Measurements from ENCODE around the gene TMEM259.
"Not testable (repeated sequence)": the region's sequence is repeated elsewhere in the genome, so short reads cannot be mapped to it uniquely, and the experiment has no call there.

The TMEM259 gene

DNA sequence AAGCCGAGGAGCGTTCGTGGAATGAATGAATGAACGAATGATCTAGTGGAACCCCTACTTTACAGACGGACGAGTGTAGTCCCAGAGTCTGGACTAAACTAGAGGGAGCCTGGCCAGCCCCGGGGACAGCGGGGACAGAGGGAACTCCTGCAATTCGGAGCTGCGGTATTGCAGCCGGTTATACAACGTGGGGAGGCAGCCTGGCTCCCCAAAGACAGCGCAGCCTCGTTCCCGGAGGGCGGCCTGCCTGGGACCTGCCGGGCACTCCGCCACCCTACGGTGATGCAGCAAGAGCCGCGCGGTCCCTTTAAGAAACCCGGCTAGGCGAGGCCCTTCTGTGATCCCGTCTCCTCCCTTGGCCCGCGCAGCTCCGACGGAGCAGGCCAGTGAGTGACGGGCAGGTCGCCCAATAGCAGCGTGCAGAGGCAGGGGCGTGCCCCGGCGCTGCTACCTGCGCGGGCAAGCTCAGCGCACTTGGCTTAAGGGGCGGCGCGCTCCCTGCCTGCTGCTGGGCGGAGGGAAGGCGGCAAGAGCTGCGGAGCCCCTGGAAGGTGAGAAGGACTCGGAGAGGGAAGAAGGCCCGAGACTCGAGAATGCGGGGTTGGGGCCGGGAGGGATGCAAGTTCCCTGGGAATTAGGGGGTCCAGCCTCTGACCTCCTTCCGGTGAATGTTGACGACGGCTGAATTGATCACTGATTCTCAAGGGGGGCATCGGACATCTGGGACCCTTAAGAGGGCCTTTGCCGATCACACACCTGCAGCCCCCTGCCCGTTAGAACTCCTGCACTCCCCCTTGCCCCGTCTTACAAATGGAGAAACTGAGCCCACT, 18.9 kb upstream of the TMEM259 start, which contains the start of gene ABCA7:
TSS of gene ABCA7 (plus strand) at position 462 of the 830 bp plus-strand sequence. CDS start 1,255 bp downstream, outside the sequence.
- peak; percentile 98 for DNase-seq (ENCODE audit: low spot score)

DNA sequence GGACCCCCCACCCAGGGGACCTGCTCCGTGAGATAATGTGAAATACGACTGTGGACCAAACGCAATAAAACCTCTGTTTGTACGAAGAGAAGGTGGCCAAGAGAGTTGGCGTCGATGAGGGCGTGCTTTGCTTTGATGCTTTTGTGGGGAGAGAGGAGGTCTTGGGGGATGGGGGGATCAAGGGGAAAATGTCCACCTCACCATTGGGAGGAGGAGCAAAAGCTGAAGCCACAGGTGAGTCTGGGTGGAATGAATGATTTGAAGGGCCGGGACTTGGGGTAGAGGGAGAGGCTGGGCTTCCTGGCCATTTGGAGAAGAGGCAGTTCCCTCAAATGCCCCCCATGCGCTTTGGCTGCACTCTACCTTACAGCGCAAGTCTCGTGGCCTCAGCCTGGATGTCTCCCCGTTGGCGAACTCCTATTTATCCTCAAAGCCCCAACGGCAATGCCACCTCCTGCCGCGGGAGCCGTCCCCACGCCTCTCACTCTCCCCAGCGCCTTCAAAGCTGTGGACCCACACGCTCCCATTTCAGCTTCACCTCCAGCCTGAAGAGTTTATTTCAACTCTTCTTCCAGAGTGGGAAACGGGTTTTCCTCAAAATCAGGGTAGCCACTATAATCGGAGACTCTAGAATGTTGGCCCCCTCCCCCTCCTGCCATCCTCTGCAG, 18.2 kb upstream of the TMEM259 start:
- DNase-seq (ENCODE audit: low spot score) = peak; percentile 35

DNA sequence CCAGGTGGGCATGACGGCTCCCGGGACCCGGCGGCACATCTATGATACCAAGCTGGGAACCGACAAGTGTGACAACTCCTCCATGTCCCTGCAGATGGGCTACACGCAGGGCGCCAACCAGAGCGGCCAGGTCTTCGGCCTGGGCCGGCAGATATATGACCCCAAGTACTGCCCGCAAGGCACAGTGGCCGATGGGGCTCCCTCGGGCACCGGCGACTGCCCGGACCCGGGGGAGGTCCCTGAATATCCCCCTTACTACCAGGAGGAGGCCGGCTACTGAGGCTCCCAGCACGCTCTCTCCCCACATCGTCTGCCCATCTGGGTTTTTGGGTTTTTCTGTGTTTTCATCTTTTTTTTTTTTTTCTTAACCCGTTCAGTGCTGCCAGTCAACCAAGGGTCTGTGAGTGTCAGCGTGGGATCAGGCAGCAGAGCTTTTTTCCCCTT, 16.7 kb upstream of the TMEM259 start:
- peak; percentile 69 for DNase-seq (ENCODE audit: low spot score)

DNA sequence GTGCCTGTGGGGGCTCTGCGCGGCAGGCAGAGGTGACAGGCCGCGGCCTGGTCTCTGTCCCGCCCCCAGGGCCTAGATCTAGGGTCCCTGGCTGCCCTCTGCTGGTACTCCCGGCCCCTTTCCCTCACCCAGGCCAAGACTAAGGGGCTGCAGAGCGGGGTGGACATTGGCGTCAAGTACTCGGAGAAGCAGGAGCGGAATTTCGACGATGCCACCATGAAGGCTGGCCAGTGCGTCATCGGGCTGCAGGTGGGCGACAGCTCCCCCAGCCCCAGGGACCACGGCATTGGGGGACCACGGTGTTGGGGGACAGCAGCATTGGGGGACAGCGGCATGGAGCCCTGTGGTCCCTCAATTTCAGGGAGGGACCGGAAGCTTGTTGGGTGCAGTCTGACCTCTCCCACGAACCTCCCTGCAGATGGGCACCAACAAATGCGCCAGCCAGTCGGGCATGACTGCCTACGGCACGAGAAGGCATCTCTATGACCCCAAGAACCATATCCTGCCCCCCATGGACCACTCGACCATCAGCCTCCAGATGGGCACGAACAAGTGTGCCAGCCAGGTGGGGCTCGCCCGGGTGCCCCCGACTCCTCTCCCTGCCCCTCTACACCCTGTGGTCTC, 15.2 kb upstream of the TMEM259 start:
- no peak for DNase-seq (ENCODE audit: low spot score)

DNA sequence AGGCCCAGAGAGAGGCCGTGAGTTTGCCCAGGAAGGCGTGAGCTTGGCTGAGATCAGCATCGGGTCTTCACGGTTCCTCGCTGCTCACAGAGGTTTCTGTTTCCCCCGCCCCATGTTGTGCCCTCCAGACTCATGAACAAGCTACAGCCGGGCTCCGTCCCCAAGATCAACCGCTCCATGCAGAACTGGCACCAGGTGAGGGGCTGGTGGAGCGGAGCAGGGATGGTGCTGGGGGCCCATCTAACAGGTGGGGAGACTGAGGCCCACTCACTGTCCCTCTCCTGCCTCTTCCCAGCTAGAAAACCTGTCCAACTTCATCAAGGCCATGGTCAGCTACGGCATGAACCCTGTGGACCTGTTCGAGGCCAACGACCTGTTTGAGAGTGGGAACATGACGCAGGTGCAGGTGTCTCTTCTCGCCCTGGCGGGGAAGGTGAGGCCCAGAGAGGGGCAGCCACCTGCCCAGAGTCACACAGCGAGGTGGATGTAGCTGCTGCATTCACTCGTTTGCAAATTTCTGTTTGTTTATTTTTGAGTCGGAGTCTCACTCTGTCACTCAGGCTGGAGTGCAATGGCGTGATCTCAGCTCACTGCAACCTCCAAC, 11.4 kb upstream of the TMEM259 start:
- no peak for DNase-seq (ENCODE audit: low spot score)

DNA sequence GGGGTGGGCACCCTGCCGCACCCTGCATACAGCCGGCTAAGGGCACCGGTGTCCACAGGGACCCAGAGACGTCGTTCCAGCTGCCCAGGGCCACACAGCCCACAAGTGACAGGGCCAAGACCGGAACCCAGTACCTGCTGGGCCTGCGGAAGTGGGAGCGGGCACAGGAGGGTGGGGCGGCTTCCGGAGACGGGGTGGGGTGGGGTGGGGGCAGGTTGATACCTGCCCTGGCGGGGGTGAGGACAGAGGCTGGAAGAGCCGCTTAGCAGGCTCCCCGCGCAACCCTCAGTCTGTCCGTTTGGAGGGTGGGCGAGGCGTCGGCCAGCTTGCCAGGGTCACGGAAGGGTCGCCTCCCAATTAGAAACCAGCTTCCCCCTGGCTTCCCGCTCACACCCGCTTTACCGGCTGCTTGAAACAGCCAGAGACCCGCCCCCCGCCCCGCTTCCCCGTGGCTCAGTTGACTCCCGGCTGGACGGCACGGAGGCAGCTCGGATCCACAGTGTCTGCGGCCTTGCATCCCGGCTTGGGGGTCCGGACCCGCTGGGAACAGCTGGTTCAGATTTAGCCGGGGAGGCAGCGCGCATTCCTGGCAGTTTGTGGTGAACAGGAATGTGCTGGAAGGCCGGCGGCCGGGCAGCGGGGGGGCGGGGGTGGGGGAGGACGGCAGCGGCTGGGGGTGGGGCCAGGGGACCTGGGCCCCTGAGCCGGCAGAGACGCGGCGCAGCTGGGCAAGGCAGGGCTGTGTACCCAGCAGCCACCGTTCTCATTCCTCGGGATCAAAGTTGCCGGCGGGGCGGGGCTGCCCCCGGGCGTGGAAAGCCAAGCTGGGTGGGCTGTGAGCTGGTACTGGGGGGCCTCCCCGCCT, 7.4 kb upstream of the TMEM259 start:
- DNase-seq (ENCODE audit: low spot score) = peak; percentile 53

DNA sequence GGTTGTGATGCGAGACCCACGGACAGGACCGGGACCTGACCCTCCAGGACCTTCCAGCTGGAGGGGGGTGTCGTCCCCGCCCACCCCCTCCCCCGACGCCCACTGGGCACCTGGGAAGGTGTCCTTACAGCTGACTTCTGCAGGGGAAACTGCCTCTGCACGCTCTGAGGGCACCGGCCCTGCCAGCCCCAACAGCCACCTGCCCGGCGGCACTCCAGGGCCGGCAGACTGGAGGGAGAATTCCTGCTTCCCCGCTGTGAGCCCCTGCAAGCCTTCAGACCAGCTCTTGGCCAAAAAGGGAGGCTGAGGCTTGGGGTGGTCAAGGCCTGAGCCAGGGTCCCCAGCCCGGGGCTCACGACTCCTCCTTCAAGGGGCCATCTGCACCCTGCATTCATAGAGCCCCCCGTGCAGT, 6.7 kb upstream of the TMEM259 start:
- DNase-seq (ENCODE audit: low spot score) = peak; percentile 51

DNA sequence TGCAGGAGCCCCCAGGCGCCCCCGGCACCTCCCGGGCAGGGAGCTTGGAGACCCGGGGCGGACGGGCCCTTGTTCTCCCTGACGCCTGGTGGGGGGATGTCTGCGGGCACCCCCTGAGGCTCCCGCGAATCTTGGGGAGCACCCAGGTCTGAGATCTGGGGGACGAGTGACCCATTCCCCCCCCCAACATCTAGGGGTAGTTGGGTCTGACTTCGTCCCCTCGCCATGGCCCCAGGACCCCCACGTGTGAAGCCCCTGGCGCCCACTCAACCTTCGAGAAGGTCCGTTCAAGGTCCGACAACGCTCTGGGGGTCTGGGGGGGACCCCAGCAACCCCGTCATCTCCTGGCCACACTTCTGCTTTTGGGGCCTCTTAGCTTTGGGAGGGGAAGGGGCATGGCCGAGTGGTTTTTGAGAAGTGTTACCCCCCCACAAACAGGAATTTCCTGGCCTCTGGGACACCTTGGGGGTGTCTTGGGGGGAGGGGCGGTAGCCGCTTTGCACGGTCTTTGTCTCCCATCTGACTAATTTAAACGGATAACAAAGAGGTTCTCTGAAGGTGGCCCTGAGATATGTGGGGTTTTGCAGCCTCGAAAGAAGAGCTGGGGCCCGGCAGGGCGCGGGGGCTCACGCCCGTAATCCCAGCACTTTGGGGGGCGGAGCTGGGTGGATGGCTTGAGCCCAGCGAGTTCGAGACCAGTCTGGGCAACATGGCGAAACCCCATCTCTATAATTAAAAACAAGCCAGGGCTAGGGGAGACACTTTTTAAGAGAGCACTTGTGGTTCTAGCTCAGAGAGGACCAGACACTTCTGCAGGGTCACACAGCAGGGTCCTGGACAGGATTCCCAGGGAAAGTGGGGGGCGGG, 6.1 kb upstream of the TMEM259 start:
- peak; percentile 71 for DNase-seq (ENCODE audit: low spot score)

DNA sequence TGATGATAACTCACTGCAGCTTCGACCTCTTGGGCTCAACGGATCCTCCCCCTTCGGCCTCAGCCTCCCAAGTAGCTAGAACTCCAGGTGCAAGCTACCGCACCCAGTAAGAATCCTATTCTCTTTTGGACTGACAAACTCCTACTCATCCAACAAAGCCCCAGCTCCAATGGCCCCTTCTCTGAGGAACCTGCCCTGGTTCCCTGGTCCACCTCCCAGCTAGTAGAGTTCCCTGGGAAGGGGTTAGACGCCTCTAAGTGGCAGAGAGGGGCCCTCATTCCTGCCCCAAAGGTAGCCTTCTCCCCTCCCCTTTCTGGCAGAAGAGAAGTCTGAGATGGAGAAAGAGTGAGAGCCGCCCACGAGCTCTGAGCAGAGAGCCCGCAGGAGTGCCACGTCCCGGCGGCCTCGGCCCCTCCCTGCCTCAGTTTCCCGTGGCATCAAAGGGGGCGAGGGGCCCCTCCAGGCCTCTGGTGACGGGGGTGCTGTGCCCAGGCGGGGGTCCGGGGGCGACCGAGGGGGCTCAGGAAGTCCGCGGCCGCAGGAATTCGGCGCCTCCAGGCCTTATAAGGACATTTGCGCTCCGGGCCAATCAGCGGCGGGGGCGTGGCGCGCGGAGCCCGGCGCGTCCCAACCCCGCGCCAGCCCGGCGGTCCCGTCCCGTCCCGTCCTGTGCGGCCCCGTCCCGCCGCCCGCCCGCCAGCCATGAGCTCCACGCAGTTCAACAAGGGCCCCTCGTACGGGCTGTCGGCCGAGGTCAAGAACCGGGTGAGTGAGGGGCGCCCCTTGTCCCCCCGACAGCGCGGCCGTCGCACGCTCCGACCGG, 5.2 kb upstream of the TMEM259 start, which contains the start of gene CNN2:
TSS of gene CNN2 (plus strand) at position 649 of the 823 bp plus-strand sequence. CDS start at position 703, 54 bp downstream.
- peak; percentile 59 for DNase-seq (ENCODE audit: low spot score)

DNA sequence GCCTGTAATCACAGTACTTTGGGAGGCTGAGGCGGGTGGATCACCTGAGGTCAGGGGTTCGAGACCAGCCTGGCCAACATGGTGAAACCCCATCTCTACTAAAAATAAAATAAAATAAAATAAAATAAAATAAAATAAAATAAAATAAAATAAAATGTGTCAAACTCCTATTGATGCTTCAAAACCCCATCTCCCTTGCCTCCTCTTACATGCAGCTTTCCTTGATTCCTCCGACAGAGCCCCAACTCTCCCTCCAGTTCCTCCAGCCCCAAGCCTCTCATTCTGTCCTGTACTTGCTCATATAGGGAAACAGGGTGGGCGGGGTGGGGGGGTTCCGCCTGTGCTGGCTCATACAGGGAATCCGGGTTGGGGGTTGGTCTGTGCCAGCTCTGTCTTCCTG, 4.2 kb upstream of the TMEM259 start:
- DNase-seq (ENCODE audit: low spot score) = not testable (repeated sequence)

DNA sequence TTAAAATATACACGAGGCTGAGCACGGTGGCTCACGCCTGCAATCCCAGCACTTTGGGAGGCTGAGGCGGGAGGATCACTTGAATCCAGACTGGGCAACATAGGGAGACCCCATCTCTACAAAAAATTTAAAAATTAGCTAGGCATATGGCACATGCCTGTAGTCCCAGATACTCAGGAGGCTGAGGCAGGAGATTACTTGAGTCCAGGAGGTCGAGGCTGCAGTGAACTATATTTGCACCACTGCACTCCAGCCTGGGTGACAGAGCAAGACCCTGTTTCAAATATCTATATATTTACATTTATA, 2.9 kb upstream of the TMEM259 start:
- DNase-seq (ENCODE audit: low spot score) = not testable (repeated sequence)

DNA sequence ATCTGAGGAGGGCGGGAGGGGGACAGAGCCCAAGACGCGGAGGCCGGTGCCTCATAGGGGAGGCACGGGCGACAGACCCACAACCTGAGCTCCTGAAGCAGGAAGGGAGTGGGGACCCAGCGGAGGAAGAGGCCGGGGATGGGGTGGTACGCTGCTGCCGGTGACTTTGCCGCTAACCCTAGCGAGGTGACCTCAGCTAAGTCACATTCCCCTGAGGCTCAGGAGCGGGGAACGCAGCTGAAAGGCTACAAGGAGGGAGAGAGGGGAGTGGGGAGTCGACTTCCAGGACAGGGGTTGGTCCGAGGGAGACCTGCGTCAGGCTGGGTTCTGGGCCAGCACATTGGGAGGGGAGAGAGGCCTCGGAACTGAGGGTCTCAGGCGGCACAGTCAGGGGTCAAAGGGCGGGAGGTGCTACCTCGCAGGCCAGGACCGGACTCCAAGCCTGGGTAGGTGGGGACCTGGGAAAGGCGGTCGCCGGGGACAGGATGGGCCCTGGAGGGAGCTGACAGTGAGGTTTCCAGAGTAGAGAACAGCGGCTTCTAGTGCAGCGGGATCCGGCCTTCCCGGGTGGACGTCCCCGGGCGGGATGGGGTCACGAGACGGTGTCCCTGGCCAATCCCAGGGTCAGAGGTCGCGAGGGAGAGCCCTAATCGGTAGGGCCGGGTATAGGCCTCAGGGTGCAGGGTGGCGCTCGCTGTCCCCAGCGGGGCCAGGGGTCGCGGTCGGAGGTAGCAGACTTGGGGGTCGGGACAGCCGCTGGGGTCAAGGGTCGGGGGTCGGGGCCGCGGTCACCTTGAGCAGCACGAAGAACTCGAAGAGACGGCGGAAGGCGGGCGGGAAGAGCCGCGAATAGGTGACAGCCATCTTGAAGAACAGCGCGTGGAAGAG, 699 bp downstream of the TMEM259 start:
- peak; percentile 47 for DNase-seq (ENCODE audit: low spot score)

DNA sequence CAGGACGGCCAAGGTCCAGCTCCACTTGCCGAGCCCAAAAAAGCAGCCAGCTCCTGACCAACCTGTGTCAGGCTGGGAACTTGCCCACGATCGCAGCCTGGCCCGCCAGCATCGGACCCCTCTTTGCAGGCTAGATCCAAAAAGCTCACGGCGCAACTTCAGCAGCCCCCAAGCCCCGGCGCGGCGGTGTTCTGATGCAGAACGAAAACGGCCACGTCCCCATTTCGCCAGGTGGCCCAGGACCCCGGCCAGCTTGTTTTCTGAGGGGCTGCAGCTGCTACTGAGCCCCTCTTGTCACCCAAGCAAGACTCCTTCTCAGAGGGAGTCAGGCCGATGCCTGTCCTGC, 1.3 kb downstream of the TMEM259 start:
- DNase-seq (ENCODE audit: low spot score) = no peak

DNA sequence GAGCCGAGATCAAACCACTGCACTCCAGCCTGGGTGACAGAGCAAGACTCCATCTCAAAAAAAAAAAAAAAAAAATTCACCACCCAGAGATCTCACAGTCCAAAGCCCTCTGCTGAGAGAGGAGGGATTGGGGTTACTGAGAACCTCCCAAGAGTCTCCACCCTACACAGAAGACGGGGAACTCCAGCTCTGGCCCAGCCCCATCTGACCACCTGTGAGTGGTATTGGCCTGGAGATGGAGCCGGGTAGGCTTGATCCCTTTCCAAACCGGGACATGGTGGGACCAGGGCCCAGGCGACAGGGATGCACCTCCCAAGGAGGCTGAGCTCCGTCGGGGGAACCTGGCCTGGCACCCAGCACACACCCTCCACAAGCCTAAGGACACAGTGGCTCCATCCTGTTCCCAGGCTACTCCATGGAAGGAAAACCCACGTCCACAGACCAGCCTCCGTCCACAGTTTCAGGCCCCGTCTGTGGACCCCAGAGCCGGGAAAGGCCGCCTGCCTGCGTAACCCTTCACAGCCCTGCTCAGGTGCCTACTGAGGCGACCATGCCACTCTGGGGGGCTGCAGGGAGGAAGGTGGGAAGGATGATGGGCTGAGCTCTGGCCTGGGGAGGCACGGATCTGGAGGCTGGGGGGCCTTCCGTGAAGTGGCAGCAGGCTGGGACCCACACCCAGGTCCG, 1.8 kb downstream of the TMEM259 start:
- no peak for DNase-seq (ENCODE audit: low spot score)

DNA sequence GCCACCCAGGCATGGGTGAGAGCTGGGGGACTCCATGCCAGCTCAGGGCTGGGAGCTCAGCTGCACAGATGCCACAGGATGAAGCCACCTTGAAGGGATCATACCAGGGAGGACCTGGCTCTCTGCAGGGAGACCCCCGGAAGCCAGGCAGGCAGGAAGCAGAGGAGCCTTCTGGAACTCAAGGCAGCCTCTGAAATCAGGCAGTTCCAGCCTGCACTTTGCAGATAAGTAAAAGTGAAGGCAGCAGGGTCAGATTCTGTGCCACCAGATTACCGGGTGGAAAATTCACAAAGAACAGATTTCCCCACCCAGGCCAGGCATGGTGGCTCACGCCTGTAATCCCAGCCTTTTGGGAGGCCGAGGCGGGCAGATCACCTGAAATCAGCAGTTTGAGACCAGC, 2.5 kb downstream of the TMEM259 start:
- no peak for DNase-seq (ENCODE audit: low spot score)

DNA sequence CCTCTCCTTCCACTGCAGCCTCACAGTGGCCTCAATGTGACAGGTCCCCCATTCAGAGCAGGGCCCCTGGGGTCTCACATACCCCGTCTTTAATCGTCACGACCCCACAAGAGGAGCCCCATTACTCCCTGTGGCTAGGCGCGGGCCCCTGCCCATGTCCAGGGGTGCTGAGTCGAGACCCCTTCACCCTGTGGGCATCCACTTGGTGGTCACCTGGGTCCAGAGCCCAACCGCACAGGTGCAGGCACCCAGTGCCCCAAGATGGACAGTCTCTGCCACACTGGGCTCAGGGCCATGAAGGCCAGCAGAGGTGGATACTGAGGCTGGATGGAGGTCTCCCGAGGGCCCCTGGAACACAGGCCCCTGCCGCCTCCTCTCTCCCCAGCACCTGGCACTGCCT, 3.0 kb downstream of the TMEM259 start:
- no peak for DNase-seq (ENCODE audit: low spot score)

DNA sequence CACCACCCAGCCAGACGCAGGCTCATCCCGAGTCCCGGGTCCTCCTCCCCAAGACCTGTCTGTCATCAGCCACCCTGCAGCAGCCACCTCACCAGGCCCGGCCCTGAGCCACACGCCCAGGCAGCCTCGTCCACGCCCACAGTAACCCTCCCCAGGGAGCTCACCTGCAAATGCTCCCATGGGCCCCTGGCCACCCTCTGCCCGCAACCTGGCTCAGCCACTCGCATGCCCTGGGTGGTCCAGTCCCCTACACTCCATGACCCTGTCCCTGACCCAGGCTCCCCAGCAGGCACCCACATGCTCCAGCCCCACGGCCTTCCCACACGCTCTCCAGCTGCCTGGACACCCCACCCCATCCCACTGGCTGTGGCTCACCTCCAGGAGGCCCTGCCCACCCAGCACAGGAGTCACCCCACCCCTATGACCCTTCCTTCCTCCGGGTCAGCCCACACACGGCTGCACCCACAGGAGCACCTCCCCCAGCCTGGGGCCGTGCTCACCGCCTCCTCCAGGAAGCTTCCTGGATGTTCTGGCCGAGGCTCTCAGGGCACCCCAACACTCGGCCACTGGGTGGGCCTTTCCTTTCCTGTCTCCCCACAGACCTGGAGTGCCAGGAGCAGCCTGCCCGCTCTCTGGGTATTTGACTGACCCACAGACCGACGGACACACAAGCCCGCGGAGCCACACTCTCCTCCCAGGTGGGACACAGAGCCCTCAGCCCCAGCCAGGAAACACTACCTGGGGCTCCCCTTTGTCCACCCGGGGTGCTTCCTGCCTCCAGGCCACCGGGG, 3.6 kb downstream of the TMEM259 start:
- no peak for DNase-seq (ENCODE audit: low spot score)

All from NAMALWA (cell line).